ENCODE results near the gene UBE2F.

DNA sequence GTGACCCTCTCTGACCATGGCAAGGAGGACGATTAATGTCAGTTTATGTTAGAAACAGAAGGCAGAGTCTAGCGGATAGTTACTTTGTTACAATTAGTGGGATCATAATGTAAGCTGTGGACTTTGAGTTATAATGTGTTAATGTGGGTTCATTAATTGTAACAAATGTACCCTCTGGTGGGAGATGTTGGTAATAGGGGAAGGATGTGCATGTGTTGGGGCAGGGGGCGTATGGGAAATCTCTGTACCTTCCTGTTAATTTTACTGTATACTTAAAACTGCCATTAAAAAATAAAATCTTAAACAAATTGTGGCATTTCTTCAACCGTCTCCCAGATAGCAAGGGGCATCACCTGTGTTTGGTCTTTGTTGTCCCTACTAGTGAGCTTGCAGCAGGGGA is 4.8 kb downstream of the UBE2F start:
- TF ChIP-seq ESRRG (CRISPR knock-in tag; IDR thresholded peaks at IDR 0.05), result no peak
- TF ChIP-seq, protein P1, sequence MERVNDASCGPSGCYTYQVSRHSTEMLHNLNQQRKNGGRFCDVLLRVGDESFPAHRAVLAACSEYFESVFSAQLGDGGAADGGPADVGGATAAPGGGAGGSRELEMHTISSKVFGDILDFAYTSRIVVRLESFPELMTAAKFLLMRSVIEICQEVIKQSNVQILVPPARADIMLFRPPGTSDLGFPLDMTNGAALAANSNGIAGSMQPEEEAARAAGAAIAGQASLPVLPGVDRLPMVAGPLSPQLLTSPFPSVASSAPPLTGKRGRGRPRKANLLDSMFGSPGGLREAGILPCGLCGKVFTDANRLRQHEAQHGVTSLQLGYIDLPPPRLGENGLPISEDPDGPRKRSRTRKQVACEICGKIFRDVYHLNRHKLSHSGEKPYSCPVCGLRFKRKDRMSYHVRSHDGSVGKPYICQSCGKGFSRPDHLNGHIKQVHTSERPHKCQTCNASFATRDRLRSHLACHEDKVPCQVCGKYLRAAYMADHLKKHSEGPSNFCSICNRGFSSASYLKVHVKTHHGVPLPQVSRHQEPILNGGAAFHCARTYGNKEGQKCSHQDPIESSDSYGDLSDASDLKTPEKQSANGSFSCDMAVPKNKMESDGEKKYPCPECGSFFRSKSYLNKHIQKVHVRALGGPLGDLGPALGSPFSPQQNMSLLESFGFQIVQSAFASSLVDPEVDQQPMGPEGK (CRISPR knock-in tag; IDR thresholded peaks at IDR 0.05; ENCODE audit: borderline replicate concordance), result no peak
